ENCODE data around the gene CFAP54.

DNA sequence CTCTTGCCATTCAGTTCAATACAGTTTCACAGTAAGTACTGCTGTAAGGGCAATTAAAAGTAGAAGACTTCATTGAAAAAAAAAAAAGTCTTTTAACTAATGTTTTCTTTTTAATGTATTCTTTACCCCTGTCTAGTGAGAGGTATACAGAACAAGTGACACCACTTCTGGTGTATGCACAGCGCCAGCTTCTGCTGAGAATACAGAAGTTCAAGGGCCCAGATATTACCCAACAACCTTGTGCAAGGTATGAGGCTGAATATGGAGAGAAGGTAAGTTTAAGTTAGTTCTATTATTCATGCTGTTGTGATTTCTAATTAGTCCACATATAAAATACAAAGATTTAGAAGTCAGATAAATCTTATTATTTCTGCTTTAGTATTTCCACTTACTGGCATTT is 168.7 kb downstream of the CFAP54 start:
- TF ChIP-seq CTCF (IDR thresholded peaks at IDR 0.05) (no peak), POLR2AphosphoS5 (IDR thresholded peaks at IDR 0.05) (no peak)

Measured in upper lobe of left lung (tissue), 4 donors.